ENCODE results near the gene TBC1D10A.

The TBC1D10A gene

GRCh38 chr22:30266445-30267381 lies 60.0 kb downstream of the TBC1D10A start, which contains the start of gene OSM:
Gene OSM, minus strand, starts transcription at chr22:30266851. Its CDS starts 52 bp downstream, at chr22:30266799.
- DNase-seq (ENCODE audit: low read depth, low spot score), result no peak

- peak; percentile 69 for DNase-seq (ENCODE audit: low read depth, low spot score)
Measured at GRCh38 chr22:30265823-30266444, 60.8 kb downstream of the TBC1D10A start.

DNA sequence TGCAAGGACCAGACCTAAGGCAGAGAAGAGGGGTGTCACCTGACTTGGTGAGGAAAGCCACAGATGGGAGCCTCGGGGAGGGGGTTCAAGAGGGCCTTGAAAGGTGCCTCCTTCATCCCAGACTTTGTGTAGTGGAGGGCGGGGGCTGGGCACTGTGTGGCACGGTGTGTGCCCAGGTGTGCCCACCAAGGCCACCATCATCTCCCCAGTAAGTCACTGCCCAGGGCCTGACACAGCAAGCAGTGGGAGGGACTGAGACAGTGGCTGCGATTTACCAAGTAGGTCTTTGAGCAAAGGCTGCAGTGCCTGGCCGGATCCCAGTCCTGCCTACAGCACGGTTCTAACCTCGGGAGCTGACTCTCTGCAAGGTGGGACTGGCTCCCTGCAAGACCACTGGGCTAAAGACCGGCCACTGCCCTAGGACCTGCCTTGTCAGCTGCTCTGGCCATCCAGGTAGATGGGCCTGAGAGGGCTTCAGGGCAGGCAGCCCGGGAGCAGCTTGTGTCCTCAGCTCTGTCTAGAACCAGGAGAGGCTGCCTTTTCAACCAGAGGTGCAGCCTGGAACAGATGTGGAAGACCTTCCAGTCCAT lies 61.5 kb downstream of the TBC1D10A start:
- no peak for DNase-seq (ENCODE audit: low read depth, low spot score)

DNA sequence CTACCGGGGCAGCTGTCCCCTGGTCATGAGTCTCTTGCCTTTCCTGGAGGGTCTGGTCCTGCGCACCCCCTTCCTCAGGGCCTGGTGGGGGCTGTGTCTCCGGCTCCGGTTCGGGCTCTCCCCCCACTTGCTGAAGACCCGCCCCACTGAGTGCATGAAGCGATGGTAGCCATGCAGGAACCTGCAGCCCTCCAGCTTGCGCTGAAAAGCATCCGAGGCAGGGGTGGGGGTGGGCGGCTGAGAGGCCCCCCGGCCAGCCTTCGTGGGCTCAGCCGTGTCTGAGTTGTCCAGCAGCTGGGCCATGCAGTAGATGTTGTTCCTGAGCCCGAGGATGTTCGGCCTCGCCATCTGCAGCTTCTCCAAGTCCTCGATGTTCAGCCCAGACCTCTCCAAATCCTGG lies 62.9 kb downstream of the TBC1D10A start:
- DNase-seq (ENCODE audit: low read depth, low spot score), result no peak

GRCh38 chr22:30262917-30263741 lies 63.6 kb downstream of the TBC1D10A start:
- peak; percentile 59 for DNase-seq (ENCODE audit: low read depth, low spot score)

GRCh38 chr22:30262112-30262511 lies 64.6 kb downstream of the TBC1D10A start:
- no peak for DNase-seq (ENCODE audit: low read depth, low spot score)

- no peak for DNase-seq (ENCODE audit: low read depth, low spot score)
Measured at GRCh38 chr22:30261134-30261533, 65.6 kb downstream of the TBC1D10A start.

DNA sequence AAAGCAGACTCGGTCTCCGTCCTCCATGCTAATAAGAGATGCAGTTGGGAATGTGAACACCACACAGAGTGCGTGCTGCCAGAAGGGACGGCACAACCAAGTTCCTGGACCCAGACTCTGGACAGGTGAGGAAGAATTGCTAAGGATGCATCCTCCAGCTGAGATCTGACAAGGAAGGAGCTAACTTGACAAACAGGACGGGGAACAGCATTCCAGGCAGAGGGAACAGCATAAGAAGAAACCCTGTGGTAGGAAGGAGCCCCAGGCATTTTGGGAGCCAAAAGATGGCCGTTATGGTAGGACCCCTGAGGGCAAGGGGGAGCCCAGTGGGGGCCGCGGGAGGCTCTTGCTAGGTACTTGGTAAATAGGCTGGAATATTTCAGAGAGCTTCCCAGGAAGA lies 66.1 kb downstream of the TBC1D10A start:
- DNase-seq (ENCODE audit: low read depth, low spot score), result no peak

- DNase-seq (ENCODE audit: low read depth, low spot score), result no peak
Measured at GRCh38 chr22:30260276-30260675, 66.5 kb downstream of the TBC1D10A start.

DNA sequence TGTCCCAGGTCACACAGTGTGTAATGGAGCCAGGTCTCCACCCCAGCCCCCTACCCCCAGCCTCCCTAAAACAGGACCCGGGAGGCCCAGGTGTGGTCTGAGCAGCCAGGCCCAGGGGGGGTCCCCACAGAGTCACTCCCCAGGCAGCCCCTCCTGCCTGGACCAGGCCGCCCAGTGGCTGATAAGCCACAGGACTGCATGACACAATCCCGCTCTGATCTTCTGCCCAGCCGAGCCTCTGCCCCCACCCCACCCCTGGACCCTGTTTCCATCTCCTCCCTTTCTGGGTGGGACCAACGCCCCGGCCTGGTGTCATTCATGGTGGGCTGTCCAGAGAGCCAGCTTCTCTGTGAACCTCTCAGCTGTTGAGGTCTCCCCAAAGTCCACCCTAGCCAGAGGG lies 72.4 kb downstream of the TBC1D10A start:
- DNase-seq (ENCODE audit: low read depth, low spot score), result no peak

GRCh38 chr22:30253205-30253852 lies 73.4 kb downstream of the TBC1D10A start:
- DNase-seq (ENCODE audit: low read depth, low spot score), result no peak

DNA sequence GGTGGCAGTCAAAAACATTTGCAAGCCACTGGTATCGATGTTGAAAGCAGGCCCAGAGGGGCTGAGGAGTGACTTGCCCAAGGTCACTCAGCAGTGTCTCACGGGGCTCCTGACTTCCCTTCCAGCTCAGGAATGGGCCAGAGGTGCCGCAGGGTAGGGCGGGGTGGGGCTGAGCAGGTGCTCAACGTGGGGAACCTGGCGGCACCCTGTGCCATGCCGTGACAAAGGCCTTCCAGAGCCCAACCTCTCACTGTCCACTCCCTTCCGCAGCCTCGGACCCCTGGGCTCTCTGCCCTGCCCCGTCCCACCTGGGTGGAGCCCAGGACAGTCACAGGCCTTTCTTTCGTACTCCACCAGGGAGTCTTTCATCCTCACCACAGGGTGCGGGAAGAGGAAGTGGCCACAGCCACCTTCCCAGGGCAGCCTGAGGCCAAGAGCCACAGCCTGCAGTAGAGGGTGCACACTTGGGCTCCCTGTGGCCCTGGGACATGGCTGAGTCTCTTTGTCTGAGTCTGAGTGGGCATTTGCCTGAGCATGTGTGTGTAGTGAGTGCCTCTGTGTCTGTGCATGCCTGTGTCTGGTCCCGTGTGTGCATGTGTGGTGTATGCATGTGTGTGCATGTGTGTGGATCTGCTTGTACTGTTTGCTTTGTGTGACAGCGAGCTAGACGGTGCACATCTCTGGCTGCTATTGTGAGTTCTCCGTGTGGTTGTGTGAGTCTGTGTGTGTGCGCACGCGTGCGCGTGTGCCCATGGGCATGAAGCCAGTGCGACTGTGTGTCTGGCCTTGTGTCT lies 74.1 kb downstream of the TBC1D10A start:
- DNase-seq (ENCODE audit: low read depth, low spot score), result no peak

DNA sequence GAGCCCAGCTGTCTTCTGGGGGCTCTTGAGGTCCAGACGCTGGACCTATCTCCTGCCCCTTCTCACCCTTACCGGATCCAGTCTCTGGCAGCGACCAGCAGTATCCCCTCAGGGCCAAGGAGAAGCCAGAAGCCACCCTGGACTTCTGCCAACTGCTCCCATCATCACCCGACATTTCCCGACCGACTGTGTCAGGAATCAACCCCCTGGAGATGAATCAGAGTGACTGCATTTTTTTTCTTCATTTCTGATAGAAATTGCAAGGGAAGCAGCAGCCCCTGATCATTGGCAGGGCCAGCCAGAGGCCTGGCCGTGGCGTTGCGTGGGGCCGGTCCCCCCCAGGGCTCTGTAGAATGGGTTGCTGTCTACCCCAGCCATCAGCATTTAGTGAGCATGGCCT lies 75.0 kb downstream of the TBC1D10A start:
- no peak for DNase-seq (ENCODE audit: low read depth, low spot score)

- no peak for DNase-seq (ENCODE audit: low read depth, low spot score)
Measured at GRCh38 chr22:30250661-30251267, 76.0 kb downstream of the TBC1D10A start.

GRCh38 chr22:30250039-30250565 lies 76.6 kb downstream of the TBC1D10A start:
- DNase-seq (ENCODE audit: low read depth, low spot score), result no peak

GRCh38 chr22:30249049-30250038 lies 77.4 kb downstream of the TBC1D10A start:
- DNase-seq (ENCODE audit: low read depth, low spot score), result no peak

DNA sequence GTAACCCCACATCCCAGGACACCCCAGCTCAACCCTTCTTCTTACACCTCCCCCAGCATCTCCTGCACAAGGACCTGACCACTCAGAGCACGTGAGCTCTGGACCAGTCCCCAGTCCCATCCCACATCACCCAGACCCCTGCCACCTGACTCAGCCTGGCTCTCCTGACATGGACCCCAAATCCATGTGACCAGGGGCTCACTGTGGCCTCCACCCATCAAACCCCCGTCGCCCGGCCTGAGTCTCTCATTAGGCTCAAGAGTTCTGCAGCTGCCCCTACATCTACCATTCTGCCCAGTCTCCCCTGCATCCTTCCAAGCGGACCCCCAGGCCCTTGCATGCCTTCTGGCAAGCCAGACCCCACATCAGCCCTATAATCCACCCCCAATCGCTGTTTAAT lies 78.3 kb downstream of the TBC1D10A start:
- DNase-seq (ENCODE audit: low read depth, low spot score), result no peak

DNA sequence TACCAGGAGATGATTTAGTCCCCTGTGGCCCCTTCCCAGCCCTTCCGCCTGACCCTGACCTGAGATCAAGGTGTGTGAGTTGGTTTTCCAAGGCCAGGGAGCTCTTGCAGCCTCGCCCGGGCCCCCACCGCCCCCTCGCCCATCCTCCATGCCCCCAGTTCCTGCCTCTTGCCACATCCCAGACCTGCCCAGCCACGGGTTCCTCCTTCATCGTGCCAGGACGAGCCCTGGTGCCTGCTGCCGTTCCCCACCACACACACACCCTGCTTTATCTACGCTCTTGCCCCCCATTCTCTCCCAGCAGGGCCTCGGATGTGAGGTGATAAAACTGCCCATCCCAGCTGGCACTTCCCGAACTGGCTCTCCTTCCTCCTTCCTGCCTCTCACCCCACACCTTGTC lies 78.8 kb downstream of the TBC1D10A start:
- DNase-seq (ENCODE audit: low read depth, low spot score), result no peak
